Suprapubic skin (tissue), 4 donors: Measurements from ENCODE around the gene TRMT11.

Experiments
- EP300 ChIP-seq: sonication (generic); formaldehyde crosslinking; IDR thresholded peaks from one replicate; pipeline ENCODE4 v1.6.1; 2017; ENCODE audit warnings: antibody characterized with exemption
- POLR2A ChIP-seq, 2 donors: fragments of 450-650 bp; IDR thresholded peaks; one replicate each; pipeline ENCODE4 v1.6.1; 2017; ENCODE audit warnings: antibody characterized with exemption in 2 of 2, mild to moderate bottlenecking in 2 of 2, moderate library complexity in 2 of 2
- POLR2AphosphoS5 ChIP-seq, 3 donors: sonication (generic); formaldehyde crosslinking; IDR thresholded peaks; one replicate each; pipeline ENCODE4 v1.6.1; 2017; ENCODE audit warnings: antibody characterized with exemption in 3 of 3
- TF ChIP-seq, protein P1 (sequence below), 2 donors: fragments of 200-600 bp in 1 of 2; fragments of 450-650 bp in 1 of 2; sonication (generic) in 1 of 2; IDR thresholded peaks; one replicate each; pipeline ENCODE4 v1.5.1; 2016 to 2019; ENCODE audit warnings: antibody characterized with exemption in 2 of 2, mild to moderate bottlenecking in 1 of 2, moderate library complexity in 1 of 2

DNA sequence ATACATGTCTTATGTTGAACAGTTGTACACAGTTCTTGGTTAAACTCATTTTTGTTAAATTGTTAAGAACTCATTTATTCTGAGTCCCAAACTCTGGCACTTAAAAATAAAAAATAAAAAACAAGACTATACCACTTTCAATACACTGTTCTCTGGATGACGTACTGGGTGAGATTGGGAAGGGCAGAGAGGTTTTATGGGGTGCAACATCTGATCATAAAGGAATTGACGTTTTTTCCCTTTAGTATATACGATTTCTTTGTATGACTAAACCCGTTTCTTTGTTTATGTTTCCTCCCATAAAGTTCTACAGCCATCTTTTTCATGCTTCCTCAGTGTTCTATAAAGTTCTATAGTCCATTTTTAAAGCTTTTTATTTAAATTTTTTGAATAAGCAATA lies 69.1 kb downstream of the TRMT11 start:
- TF ChIP-seq POLR2A (IDR thresholded peaks at IDR 0.05), result no peak
- TF ChIP-seq, protein P1, sequence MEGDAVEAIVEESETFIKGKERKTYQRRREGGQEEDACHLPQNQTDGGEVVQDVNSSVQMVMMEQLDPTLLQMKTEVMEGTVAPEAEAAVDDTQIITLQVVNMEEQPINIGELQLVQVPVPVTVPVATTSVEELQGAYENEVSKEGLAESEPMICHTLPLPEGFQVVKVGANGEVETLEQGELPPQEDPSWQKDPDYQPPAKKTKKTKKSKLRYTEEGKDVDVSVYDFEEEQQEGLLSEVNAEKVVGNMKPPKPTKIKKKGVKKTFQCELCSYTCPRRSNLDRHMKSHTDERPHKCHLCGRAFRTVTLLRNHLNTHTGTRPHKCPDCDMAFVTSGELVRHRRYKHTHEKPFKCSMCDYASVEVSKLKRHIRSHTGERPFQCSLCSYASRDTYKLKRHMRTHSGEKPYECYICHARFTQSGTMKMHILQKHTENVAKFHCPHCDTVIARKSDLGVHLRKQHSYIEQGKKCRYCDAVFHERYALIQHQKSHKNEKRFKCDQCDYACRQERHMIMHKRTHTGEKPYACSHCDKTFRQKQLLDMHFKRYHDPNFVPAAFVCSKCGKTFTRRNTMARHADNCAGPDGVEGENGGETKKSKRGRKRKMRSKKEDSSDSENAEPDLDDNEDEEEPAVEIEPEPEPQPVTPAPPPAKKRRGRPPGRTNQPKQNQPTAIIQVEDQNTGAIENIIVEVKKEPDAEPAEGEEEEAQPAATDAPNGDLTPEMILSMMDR (IDR thresholded peaks at IDR 0.05), result no peak
- TF ChIP-seq POLR2AphosphoS5 (IDR thresholded peaks at IDR 0.05), result no peak
- no peak for TF ChIP-seq EP300
